HepG2 (cell line): ENCODE data around the gene AGPAT3. TPM values are rescaled to one million over a fixed set of nuclear protein-coding genes. Genes with fewer than 3 reads are reported as not detected.

ENCODE experiments used
- ATAC-seq: fragments of 200-7000 bp; cut with Tn5 transposase; 3 replicates; pipeline ENCODE4 v1.9.1; 2020; ENCODE audit warnings: mild to moderate bottlenecking, moderate library complexity
- BruUV-seq: library from RNA; stranded (reverse); fragments of 400-500 nt; replicated peaks from 2 replicates; lab custom pipeline; 2021; lab: Mats Ljungman, UMichigan
- CTCF ChIA-PET: fragments of 300-600 bp; formaldehyde crosslinking; extraction: SDS; loops from one replicate; lab custom pipeline; 2021; ENCODE audit warnings: low total read pairs, inconsistent platforms, low intra/inter-chr PET ratio; lab: Yijun Ruan, JAX
- POLR2A ChIA-PET: fragments of 350-600 bp; sonication (Branson Sonifier 250); formaldehyde crosslinking; loops from one replicate; lab custom pipeline; 2020; ENCODE audit warnings: antibody characterized with exemption, inconsistent platforms; lab: Yijun Ruan, JAX
- DNase-seq: peaks from one replicate; pipeline ENCODE4 v3.0.0-alpha.2; 2015; ENCODE audit warnings: low spot score
- FAIRE-seq: peaks from 3 replicates; lab custom pipeline; 2011; peaks lifted over from hg19 to GRCh38; lab: Jason Lieb, UNC
- H2AFZ ChIP-seq: one replicate; pipeline ENCODE4 v1.6.1; 2011; ENCODE audit warnings: low read length, inconsistent platforms
- H3K27ac ChIP-seq: fragments of 300-600 bp; 3 replicates; pipeline ENCODE4 v1.8.0; 2011; ENCODE audit warnings: mixed run types, mild to moderate bottlenecking, mixed read lengths, low read length, inconsistent platforms; ENCODE audit not compliant: insufficient read depth; ENCODE audit errors: extremely low read length
- H3K27me3 ChIP-seq, 2 experiments: fragments of 200-600 bp in 1 of 2; 2 replicates in 1 of 2; 3 replicates in 1 of 2; pipeline versions ENCODE4 v1.6.0 to v1.8.0; 2011; ENCODE audit warnings: low read length in 2 of 2, mild to moderate bottlenecking in 2 of 2, moderate library complexity in 2 of 2, inconsistent platforms in 1 of 2; ENCODE audit not compliant: insufficient read depth in 2 of 2, control insufficient read depth in 1 of 2
- H3K36me3 ChIP-seq, 2 experiments: fragments of 200-600 bp in 1 of 2; replicated peaks in 1 of 2; 2 replicates in 1 of 2; 3 replicates in 1 of 2; pipeline versions ENCODE4 v1.5.1 to v1.8.0; 2011; ENCODE audit warnings: low read length in 2 of 2, inconsistent platforms in 1 of 2; ENCODE audit not compliant: insufficient read depth in 2 of 2, control insufficient read depth in 1 of 2
- H3K4me1 ChIP-seq: 2 replicates; pipeline ENCODE4 v1.5.1; 2012; ENCODE audit warnings: low read length, inconsistent platforms; ENCODE audit not compliant: insufficient read depth
- H3K4me2 ChIP-seq: 2 replicates; pipeline ENCODE4 v1.6.0; 2011; ENCODE audit warnings: low read depth, low read length, inconsistent platforms
- H3K4me3 ChIP-seq, 3 experiments: fragments of 200-600 bp in 1 of 3; sonication (generic), shearing (Covaris generic) in 1 of 3; replicated peaks in 1 of 3; 2 replicates each; pipeline ENCODE4 v1.5.1; 2011 to 2016; ENCODE audit warnings: low read length in 3 of 3, inconsistent platforms in 2 of 3, low read depth in 2 of 3, mild to moderate bottlenecking in 2 of 3, control low read depth in 1 of 3, mixed read lengths in 1 of 3; ENCODE audit not compliant: insufficient read depth in 1 of 3
- H3K79me2 ChIP-seq: one replicate; pipeline ENCODE4 v1.6.1; 2011; ENCODE audit warnings: low read length, inconsistent platforms; ENCODE audit not compliant: insufficient read depth
- H3K9ac ChIP-seq: 2 replicates; pipeline ENCODE4 v1.6.0; 2011; ENCODE audit warnings: mild to moderate bottlenecking, low read depth, low read length, inconsistent platforms; ENCODE audit not compliant: insufficient read depth
- H3K9me3 ChIP-seq: 2 replicates; pipeline ENCODE4 v1.5.1; 2012; ENCODE audit warnings: mild to moderate bottlenecking, low read length
- H4K20me1 ChIP-seq: 2 replicates; pipeline ENCODE4 v1.6.0; 2011; ENCODE audit warnings: inconsistent platforms, mild to moderate bottlenecking, low read length, moderate library complexity; ENCODE audit not compliant: insufficient read depth
- KDM6A ChIP-seq: IDR thresholded peaks from 2 replicates; pipeline ENCODE4 v1.6.1; 2016; ENCODE audit warnings: low read depth
- MZF1 ChIP-seq: sonication (generic); formaldehyde crosslinking; IDR thresholded peaks from 2 replicates; pipeline ENCODE4 v1.8.1; 2023; ENCODE audit warnings: mild to moderate bottlenecking, missing genetic modification reagents, borderline replicate concordance
- RARG ChIP-seq: sonication (generic); formaldehyde crosslinking; IDR thresholded peaks from 2 replicates; pipeline ENCODE4 v1.4.0; 2020; ENCODE audit warnings: low read depth, mild to moderate bottlenecking, missing genetic modification reagents
- RBM22 ChIP-seq: fragments of 200-400 bp; formaldehyde crosslinking; optimal IDR thresholded peaks from 2 replicates; pipeline ENCODE3; 2017; ENCODE audit warnings: mild to moderate bottlenecking, low read length, moderate library complexity
- TCF7L2 ChIP-seq: IDR thresholded peaks from 2 replicates; pipeline ENCODE4 v1.6.1; 2011; ENCODE audit warnings: mild to moderate bottlenecking, low read depth, low read length, moderate library complexity
- XRCC5 ChIP-seq: fragments of 200-400 bp; formaldehyde crosslinking; optimal IDR thresholded peaks from 2 replicates; pipeline ENCODE3; 2017; ENCODE audit warnings: mild to moderate bottlenecking, low read length
- ZFP37 ChIP-seq: sonication (generic); formaldehyde crosslinking; IDR thresholded peaks from 2 replicates; pipeline ENCODE4 v1.4.0; 2020; ENCODE audit warnings: missing genetic modification reagents, borderline replicate concordance
- ZMAT3 ChIP-seq: sonication (generic); formaldehyde crosslinking; conservative IDR thresholded peaks from 2 replicates; pipeline ENCODE4 v1.7.0; 2021; ENCODE audit warnings: missing genetic modification reagents
- ZNF557 ChIP-seq: sonication (generic); formaldehyde crosslinking; IDR thresholded peaks from 2 replicates; pipeline ENCODE4 v1.4.0; 2020; ENCODE audit warnings: missing genetic modification reagents
- WGBS: methylation state at CpG from one replicate; pipeline ENCODE4 v1.1.6; 2017; ENCODE audit warnings: low lambda C conversion rate; 5-methylcytosine and 5-hydroxymethylcytosine counted together
- in situ Hi-C: cut with HindIII; loops from 2 replicates; pipeline ENCODE4 v1.10.0; 2017; ENCODE audit warnings: low pct_unique_long_range_greater_than_20kb; ENCODE audit not compliant: extremely low pct_ligation_motif_present
- intact Hi-C: fragments of 100-400 bp; cut with micrococcal nuclease; formaldehyde crosslinking; loops from one replicate; pipeline ENCODE4 v1.10.0; 2022; ENCODE audit not compliant: unreplicated experiment
- polyA plus RNA-seq, 8 experiments: library from polyadenylated mRNA; depleted of rRNA in 3 of 8; stranded (reverse) in 7 of 8; unstranded in 1 of 8; fragments of >200 nt; fragmentation: Illumina TruSeq in 4 of 8; extraction: Trizol in 4 of 8; gene quantifications; 2 replicates each; pipeline versions ENCODE4 v1.2.1 to v1.2.3, GENCODE V29; 2011 to 2016; ENCODE audit warnings: low read depth in 4 of 8, missing spikeins in 1 of 8, mixed read lengths in 1 of 8; ENCODE audit not compliant: insufficient read depth in 1 of 8
- total RNA-seq, 5 experiments: library from RNA; depleted of rRNA; stranded (reverse); fragments of >200 nt; fragmentation: Illumina TruSeq; extraction: Trizol; gene quantifications; 2 replicates each; pipeline ENCODE4 v1.2.3, GENCODE V29; 2016; ENCODE audit warnings: low read depth in 1 of 5
- TF ChIP-seq, protein P1 (sequence below): IDR thresholded peaks from 2 replicates; pipeline ENCODE4 v1.6.1; 2016
- TF ChIP-seq, protein P2 (sequence below): sonication (generic); formaldehyde crosslinking; IDR thresholded peaks from 2 replicates; pipeline ENCODE4 v1.4.0; 2020; ENCODE audit warnings: mild to moderate bottlenecking, missing genetic modification reagents
- TF ChIP-seq, protein P3 (sequence below): sonication (generic); formaldehyde crosslinking; IDR thresholded peaks from 2 replicates; pipeline ENCODE4 v1.8.0; 2022; ENCODE audit warnings: mild to moderate bottlenecking, missing genetic modification reagents, moderate library complexity
- TF ChIP-seq, protein P4 (sequence below): sonication (generic); formaldehyde crosslinking; IDR thresholded peaks from 2 replicates; pipeline ENCODE4 v1.5.0; 2020; ENCODE audit warnings: missing genetic modification reagents
- TF ChIP-seq, protein P5 (sequence below): sonication (generic); formaldehyde crosslinking; IDR thresholded peaks from 2 replicates; pipeline ENCODE4 v1.8.0; 2022; ENCODE audit warnings: missing genetic modification reagents, mild to moderate bottlenecking, moderate library complexity, borderline replicate concordance
- TF ChIP-seq, protein P6 (sequence below): sonication (generic); formaldehyde crosslinking; IDR thresholded peaks from 2 replicates; pipeline ENCODE4; 2020; ENCODE audit warnings: missing genetic modification reagents, mild to moderate bottlenecking, borderline replicate concordance

The AGPAT3 gene
- total and polyA plus RNA-seq, 2 of the 13 experiments (the other 11 are each of a cell fraction or from before 2014, with no cell fraction given): 32.2 to 54.4 TPM

DNA sequence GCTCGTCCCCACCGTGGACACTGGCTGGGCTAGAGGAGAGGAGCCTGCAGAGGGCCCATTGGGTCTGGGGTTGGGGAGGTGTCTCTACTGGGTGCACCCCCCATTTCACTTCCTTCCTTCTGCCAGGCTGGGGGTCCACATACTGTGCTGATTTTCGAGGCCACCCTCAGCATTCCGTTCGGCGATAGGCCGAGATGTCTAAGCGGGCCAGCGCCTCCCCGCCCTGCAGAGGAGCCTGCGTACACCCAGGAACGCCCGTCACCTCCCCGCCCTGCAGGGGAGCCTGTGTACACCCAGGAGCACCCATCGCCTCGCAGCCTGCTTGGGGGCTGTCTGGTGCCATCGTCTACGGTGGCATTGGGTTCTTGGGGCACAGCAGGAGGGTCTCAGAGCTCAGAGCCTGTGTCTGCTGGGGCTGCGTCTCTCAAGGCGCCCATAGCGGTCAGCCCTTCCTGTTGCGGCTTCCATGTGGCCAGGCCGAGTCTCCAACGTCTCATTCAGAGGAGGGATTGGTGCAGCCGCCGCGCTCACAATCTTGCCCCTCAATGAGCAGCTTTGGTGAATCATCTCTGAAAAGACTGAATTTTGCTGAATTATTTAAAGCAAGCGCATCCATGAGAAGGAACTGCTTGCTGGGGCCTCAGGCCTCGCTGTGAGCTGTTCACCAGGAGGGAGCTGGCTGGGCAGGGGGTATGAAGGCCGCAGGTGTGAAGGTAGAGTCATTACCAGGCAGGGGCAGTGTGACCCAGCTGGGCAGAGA, 30.7 kb upstream of the AGPAT3 start:
- ATAC-seq (no peak), FAIRE-seq (no peak), DNase-seq (no peak)
- no peak overlapping the region for H3K9ac ChIP-seq
- WGBS: 52% methylated on average over 9 of the region's 30 CpGs
- no peaks in the 10 kb centered on the region for H4K20me1 ChIP-seq
- in situ Hi-C loops (loop anchor here (10.0 kb wide), 1 partner anchor 60 kb away; no protein-coding TSS in a partner anchor), intact Hi-C loops (no loop called here)
- ChIA-PET POLR2A (no interaction called here), CTCF (no interaction called here)
- BruUV-seq: no TSS peak
- no peak overlapping the region for H3K4me2 ChIP-seq
- H3K9me3 ChIP-seq: no peaks in the 10 kb centered on the region
- H3K4me1 ChIP-seq: peaks cover 43% of the 10 kb centered on the region
- peaks cover 5 to 29% of the 10 kb centered on the region in 2 experiments; a peak in 4 of 5 replicates for H3K27me3 ChIP-seq
- H3K4me3 ChIP-seq: no peak overlapping the region
- no peak overlapping the region for H2AFZ ChIP-seq
- no peaks in the 10 kb centered on the region for H3K79me2 ChIP-seq
- no peaks in the 10 kb centered on the region for H3K36me3 ChIP-seq
- H3K27ac ChIP-seq: no peak overlapping the region
- TF ChIP-seq ZFP37 (CRISPR knock-in tag) (no peak), RBM22 (no peak), RARG (CRISPR knock-in tag) (no peak), ZMAT3 (no peak), ZNF557 (CRISPR knock-in tag) (no peak), MZF1 (CRISPR knock-in tag) (no peak), XRCC5 (no peak), KDM6A (CRISPR knock-in tag) (no peak), TCF7L2 (no peak)
- TF ChIP-seq, protein P1, sequence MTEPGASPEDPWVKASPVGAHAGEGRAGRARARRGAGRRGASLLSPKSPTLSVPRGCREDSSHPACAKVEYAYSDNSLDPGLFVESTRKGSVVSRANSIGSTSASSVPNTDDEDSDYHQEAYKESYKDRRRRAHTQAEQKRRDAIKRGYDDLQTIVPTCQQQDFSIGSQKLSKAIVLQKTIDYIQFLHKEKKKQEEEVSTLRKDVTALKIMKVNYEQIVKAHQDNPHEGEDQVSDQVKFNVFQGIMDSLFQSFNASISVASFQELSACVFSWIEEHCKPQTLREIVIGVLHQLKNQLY (CRISPR knock-in tag): no peak
- TF ChIP-seq, protein P2, sequence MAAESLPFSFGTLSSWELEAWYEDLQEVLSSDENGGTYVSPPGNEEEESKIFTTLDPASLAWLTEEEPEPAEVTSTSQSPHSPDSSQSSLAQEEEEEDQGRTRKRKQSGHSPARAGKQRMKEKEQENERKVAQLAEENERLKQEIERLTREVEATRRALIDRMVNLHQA (CRISPR knock-in tag): no peak
- TF ChIP-seq, protein P3, sequence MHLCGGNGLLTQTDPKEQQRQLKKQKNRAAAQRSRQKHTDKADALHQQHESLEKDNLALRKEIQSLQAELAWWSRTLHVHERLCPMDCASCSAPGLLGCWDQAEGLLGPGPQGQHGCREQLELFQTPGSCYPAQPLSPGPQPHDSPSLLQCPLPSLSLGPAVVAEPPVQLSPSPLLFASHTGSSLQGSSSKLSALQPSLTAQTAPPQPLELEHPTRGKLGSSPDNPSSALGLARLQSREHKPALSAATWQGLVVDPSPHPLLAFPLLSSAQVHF: no peak
- TF ChIP-seq, protein P4, sequence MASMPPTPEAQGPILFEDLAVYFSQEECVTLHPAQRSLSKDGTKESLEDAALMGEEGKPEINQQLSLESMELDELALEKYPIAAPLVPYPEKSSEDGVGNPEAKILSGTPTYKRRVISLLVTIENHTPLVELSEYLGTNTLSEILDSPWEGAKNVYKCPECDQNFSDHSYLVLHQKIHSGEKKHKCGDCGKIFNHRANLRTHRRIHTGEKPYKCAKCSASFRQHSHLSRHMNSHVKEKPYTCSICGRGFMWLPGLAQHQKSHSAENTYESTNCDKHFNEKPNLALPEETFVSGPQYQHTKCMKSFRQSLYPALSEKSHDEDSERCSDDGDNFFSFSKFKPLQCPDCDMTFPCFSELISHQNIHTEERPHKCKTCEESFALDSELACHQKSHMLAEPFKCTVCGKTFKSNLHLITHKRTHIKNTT (CRISPR knock-in tag): no peak
- TF ChIP-seq, protein P5, sequence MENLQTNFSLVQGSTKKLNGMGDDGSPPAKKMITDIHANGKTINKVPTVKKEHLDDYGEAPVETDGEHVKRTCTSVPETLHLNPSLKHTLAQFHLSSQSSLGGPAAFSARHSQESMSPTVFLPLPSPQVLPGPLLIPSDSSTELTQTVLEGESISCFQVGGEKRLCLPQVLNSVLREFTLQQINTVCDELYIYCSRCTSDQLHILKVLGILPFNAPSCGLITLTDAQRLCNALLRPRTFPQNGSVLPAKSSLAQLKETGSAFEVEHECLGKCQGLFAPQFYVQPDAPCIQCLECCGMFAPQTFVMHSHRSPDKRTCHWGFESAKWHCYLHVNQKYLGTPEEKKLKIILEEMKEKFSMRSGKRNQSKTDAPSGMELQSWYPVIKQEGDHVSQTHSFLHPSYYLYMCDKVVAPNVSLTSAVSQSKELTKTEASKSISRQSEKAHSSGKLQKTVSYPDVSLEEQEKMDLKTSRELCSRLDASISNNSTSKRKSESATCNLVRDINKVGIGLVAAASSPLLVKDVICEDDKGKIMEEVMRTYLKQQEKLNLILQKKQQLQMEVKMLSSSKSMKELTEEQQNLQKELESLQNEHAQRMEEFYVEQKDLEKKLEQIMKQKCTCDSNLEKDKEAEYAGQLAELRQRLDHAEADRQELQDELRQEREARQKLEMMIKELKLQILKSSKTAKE (CRISPR knock-in tag): no peak
- TF ChIP-seq, protein P6, sequence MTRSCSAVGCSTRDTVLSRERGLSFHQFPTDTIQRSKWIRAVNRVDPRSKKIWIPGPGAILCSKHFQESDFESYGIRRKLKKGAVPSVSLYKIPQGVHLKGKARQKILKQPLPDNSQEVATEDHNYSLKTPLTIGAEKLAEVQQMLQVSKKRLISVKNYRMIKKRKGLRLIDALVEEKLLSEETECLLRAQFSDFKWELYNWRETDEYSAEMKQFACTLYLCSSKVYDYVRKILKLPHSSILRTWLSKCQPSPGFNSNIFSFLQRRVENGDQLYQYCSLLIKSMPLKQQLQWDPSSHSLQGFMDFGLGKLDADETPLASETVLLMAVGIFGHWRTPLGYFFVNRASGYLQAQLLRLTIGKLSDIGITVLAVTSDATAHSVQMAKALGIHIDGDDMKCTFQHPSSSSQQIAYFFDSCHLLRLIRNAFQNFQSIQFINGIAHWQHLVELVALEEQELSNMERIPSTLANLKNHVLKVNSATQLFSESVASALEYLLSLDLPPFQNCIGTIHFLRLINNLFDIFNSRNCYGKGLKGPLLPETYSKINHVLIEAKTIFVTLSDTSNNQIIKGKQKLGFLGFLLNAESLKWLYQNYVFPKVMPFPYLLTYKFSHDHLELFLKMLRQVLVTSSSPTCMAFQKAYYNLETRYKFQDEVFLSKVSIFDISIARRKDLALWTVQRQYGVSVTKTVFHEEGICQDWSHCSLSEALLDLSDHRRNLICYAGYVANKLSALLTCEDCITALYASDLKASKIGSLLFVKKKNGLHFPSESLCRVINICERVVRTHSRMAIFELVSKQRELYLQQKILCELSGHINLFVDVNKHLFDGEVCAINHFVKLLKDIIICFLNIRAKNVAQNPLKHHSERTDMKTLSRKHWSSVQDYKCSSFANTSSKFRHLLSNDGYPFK (CRISPR knock-in tag): no peak
